Prostate gland (tissue), 2 donors: ENCODE measurements around the gene HMOX2. TPM values are rescaled to one million over a fixed set of nuclear protein-coding genes. Genes with fewer than 3 reads are reported as not detected.

Source experiments
- DNase-seq: peaks from one replicate; pipeline ENCODE4 v3.0.0-alpha.2; 2019; ENCODE audit warnings: low spot score
- H3K27ac ChIP-seq, 2 donors: fragments of 200-600 bp; sonication (generic); 2 replicates each; pipeline ENCODE4 v1.5.1; 2017 to 2019
- H3K27me3 ChIP-seq: fragments of 200-600 bp; sonication (generic); replicated peaks from 2 replicates; pipeline ENCODE4 v1.5.1; 2019; ENCODE audit not compliant: insufficient read depth
- H3K36me3 ChIP-seq, 2 donors: fragments of 200-600 bp; sonication (generic); 1 replicate in 1 of 2; 2 replicates in 1 of 2; pipeline versions ENCODE4 v1.5.1 to v1.8.1; 2017 to 2019
- H3K4me1 ChIP-seq: fragments of 200-600 bp; sonication (generic); replicated peaks from 2 replicates; pipeline ENCODE4 v1.5.1; 2019
- H3K4me3 ChIP-seq, 2 donors: fragments of 200-600 bp; sonication (generic); 2 replicates each; pipeline ENCODE4 v1.5.1; 2017 to 2019
- H3K9me3 ChIP-seq: fragments of 200-600 bp; sonication (generic); 2 replicates; pipeline ENCODE4 v1.5.1; 2017
- POLR2A ChIP-seq: fragments of 450-650 bp; IDR thresholded peaks from one replicate; pipeline ENCODE4 v1.6.1; 2016; ENCODE audit warnings: antibody characterized with exemption, mild to moderate bottlenecking
- POLR2AphosphoS5 ChIP-seq: sonication (generic); formaldehyde crosslinking; IDR thresholded peaks from one replicate; pipeline ENCODE4 v1.6.1; 2017; ENCODE audit warnings: antibody characterized with exemption
- WGBS: methylation state at CpG from one replicate; pipeline ENCODE4 v1.1.5; 2018; 5-methylcytosine and 5-hydroxymethylcytosine counted together
- intact Hi-C: fragments of 100-400 bp; cut with DNase I; formaldehyde crosslinking; loops from one replicate; pipeline ENCODE4 v1.14.2; 2022
- small RNA-seq, 2 donors: library from RNA; depleted of rRNA; stranded (forward); fragments of <200 nt; gene quantifications; one replicate each; pipeline ENCODE3, GENCODE V24; 2016
- total RNA-seq, 2 donors: library from RNA; depleted of rRNA; stranded (reverse); fragments of >200 nt; gene quantifications; one replicate each; pipeline ENCODE4 v1.1.0, GENCODE V29; 2016
- TF ChIP-seq, protein P1 (sequence below), 4 experiments: fragments of 200-600 bp in 2 of 4; fragments of 450-650 bp in 2 of 4; sonication (generic) in 2 of 4; IDR thresholded peaks; 1 replicate in 3 of 4; 2 replicates in 1 of 4; pipeline ENCODE4 v1.5.1; 2016 to 2019; ENCODE audit warnings: antibody characterized with exemption in 4 of 4, mild to moderate bottlenecking in 2 of 4, moderate library complexity in 2 of 4

The HMOX2 gene
- total RNA-seq, 2 donors from 2014 or later, result 39.9 to 70.8 TPM

DNA sequence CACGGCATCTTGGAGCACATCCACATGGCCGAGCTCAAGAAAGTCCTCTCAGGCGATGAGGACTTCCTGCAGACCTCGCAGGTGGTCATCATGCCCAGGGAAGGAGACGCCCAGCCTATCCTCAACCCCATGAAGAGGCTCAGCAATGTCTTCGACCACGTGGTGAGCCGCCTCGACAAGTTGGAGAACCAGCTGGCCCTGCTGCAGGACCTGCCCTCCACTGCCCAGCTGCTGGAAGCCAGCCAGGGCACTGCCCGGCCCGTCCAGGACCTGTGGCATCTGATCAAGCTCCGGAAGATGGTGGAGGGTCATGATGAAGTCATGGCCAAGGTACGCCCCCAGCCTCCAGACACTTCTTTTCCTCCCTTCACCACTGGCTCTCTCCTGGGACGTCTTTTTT, 80.4 kb downstream of the HMOX2 start:
- no peaks in the 10 kb centered on the region for H3K9me3 ChIP-seq
- intact Hi-C loops, result no loop called here
- no peak overlapping the region for H3K4me3 ChIP-seq
- H3K4me1 ChIP-seq, result no peaks in the 10 kb centered on the region
- H3K27me3 ChIP-seq, result no peaks in the 10 kb centered on the region
- TF ChIP-seq POLR2AphosphoS5 (no peak), POLR2A (no peak)
- TF ChIP-seq, protein P1, sequence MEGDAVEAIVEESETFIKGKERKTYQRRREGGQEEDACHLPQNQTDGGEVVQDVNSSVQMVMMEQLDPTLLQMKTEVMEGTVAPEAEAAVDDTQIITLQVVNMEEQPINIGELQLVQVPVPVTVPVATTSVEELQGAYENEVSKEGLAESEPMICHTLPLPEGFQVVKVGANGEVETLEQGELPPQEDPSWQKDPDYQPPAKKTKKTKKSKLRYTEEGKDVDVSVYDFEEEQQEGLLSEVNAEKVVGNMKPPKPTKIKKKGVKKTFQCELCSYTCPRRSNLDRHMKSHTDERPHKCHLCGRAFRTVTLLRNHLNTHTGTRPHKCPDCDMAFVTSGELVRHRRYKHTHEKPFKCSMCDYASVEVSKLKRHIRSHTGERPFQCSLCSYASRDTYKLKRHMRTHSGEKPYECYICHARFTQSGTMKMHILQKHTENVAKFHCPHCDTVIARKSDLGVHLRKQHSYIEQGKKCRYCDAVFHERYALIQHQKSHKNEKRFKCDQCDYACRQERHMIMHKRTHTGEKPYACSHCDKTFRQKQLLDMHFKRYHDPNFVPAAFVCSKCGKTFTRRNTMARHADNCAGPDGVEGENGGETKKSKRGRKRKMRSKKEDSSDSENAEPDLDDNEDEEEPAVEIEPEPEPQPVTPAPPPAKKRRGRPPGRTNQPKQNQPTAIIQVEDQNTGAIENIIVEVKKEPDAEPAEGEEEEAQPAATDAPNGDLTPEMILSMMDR (IDR thresholded peaks at IDR 0.05), result no peak
- H3K27ac ChIP-seq, result no peak overlapping the region
- H3K36me3 ChIP-seq, result no peaks in the 10 kb centered on the region
- WGBS, result 66% methylated on average over 13 of the region's 14 CpGs
- DNase-seq, result no peak

DNA sequence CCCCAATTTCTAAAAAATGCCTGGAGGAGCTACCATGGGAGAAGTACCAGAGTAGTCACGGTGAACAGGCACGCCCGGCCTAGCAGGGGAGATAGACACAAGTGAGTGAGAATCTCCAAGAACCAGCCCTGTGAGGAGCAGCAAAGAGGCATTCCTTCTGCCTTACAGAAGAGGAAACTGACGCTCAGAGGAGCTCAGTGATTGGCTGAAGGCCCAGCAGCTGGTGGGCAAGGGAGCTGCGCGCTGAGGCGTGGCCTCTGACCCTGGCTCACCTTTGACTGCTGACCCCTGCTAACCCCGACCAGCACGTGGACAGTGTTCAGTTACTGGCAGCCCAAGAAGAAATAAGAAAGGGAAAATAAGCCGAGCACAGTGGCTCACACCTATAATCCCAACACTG, 81.8 kb downstream of the HMOX2 start:
- TF ChIP-seq, protein P1 (IDR thresholded peaks at IDR 0.05), result no peak
- TF ChIP-seq POLR2AphosphoS5 (no peak), POLR2A (no peak)
- H3K36me3 ChIP-seq, result no peaks in the 10 kb centered on the region
- WGBS, result 86% methylated on average over 10 of the region's 10 CpGs
- no peaks in the 10 kb centered on the region for H3K9me3 ChIP-seq
- no peak overlapping the region for H3K4me3 ChIP-seq
- no peaks in the 10 kb centered on the region for H3K27me3 ChIP-seq
- H3K27ac ChIP-seq, result no peak overlapping the region
- intact Hi-C loops, result no loop called here
- no peak for DNase-seq
- no peaks in the 10 kb centered on the region for H3K4me1 ChIP-seq

Small RNA genes within 50 kb of the gene (small RNA-seq; reads per million reads assigned to genes)
- 0 reads per million in 2 donors for gene AC012676.2

Other genes with a start within 250 kb of the HMOX2 start
- 1 to 10 TPM; 2.6 to 5.3 TPM for gene SRL, start 234.3 kb upstream of the HMOX2 start, total RNA-seq
- 10 to 100 TPM in 1 of 2 donors, 1 to 10 TPM in 1; 9.0 to 12.8 TPM for gene TFAP4, start 203.4 kb upstream of the HMOX2 start, total RNA-seq
- gene GLIS2, start 160.3 kb upstream of the HMOX2 start, total RNA-seq, result 10 to 100 TPM in 1 of 2 donors, 1 to 10 TPM in 1; 3.8 to 10.5 TPM
- gene PAM16, start 125.1 kb upstream of the HMOX2 start, total RNA-seq, result 100 to 1,000 TPM in 1 of 2 donors, 10 to 100 TPM in 1; 28.6 to 100 TPM
- 10 to 100 TPM; 13.1 to 97.4 TPM for gene VASN, start 104.5 kb upstream of the HMOX2 start, total RNA-seq
- gene CORO7, start 59.8 kb upstream of the HMOX2 start, total RNA-seq, result 100 to 1,000 TPM in 1 of 2 donors, 10 to 100 TPM in 1; 24.1 to 122 TPM
- gene DNAJA3, start 50.5 kb upstream of the HMOX2 start, total RNA-seq, result 10 to 100 TPM; 47.6 to 60.0 TPM
- gene NMRAL1, start 1.8 kb upstream of the HMOX2 start, total RNA-seq, result 10 to 100 TPM; 40.8 to 90.9 TPM
- gene CDIP1, start 62.4 kb downstream of the HMOX2 start, total RNA-seq, result 10 to 100 TPM; 21.1 to 30.6 TPM
- 1 to 10 TPM in 1 of 2 donors, under 1 TPM in 1; 0.27 to 3.8 TPM for gene C16orf96, start 79.9 kb downstream of the HMOX2 start, total RNA-seq
- 10 to 100 TPM; 14.5 to 22.1 TPM for gene UBALD1, start 138.5 kb downstream of the HMOX2 start, total RNA-seq
- 100 to 1,000 TPM in 1 of 2 donors, 10 to 100 TPM in 1; 59.6 to 101 TPM for gene MGRN1, start 148.4 kb downstream of the HMOX2 start, total RNA-seq
- gene NUDT16L1, start 217.2 kb downstream of the HMOX2 start, total RNA-seq, result 10 to 100 TPM; 57.4 to 75.3 TPM